Natural killer cell (primary cell): ENCODE data around the gene PRUNE1. TPM values are rescaled to one million over a fixed set of nuclear protein-coding genes. Genes with fewer than 3 reads are reported as not detected.

Source experiments
- ATAC-seq, 3 donors: fragments of 150-1000 bp in 2 of 3; fragments of 200-7000 bp in 1 of 3; cut with Tn5 transposase; 1 replicate in 1 of 3; 2 replicates in 2 of 3; pipeline ENCODE4 v1.10.0; 2021; ENCODE audit warnings: mild to moderate bottlenecking in 2 of 3, moderate library complexity in 2 of 3
- DNase-seq, 2 donors: peaks; one replicate each; pipeline versions ENCODE4 v3.0.0 to v3.0.0-alpha.2; 2013 to 2021; ENCODE audit warnings: mixed read lengths in 1 of 2
- H3K27ac ChIP-seq: one replicate; pipeline ENCODE4 v1.5.1; 2013; ENCODE audit warnings: mild to moderate bottlenecking, low read length
- H3K27me3 ChIP-seq: one replicate; pipeline ENCODE4 v1.6.1; 2013; ENCODE audit warnings: low read length; ENCODE audit not compliant: control insufficient read depth, insufficient read depth
- H3K36me3 ChIP-seq: one replicate; pipeline ENCODE4 v1.6.1; 2013; ENCODE audit warnings: low read length; ENCODE audit not compliant: control insufficient read depth, insufficient read depth
- H3K4me1 ChIP-seq: one replicate; pipeline ENCODE4 v1.6.1; 2013; ENCODE audit warnings: low read length; ENCODE audit not compliant: control insufficient read depth, insufficient read depth
- H3K4me3 ChIP-seq: one replicate; pipeline ENCODE4 v1.5.1; 2013; ENCODE audit warnings: low read length
- H3K9me3 ChIP-seq: one replicate; pipeline ENCODE4 v1.6.1; 2013; ENCODE audit warnings: low read length; ENCODE audit not compliant: control insufficient read depth, insufficient read depth
- H3K27ac Mint-ChIP-seq, 2 donors: one replicate each; pipeline ENCODE4 v1.8.0; 2022; ENCODE audit warnings: mild to moderate bottlenecking in 2 of 2, mixed read lengths in 2 of 2, moderate library complexity in 1 of 2
- H3K27me3 Mint-ChIP-seq, 2 donors: one replicate each; pipeline ENCODE4 v1.8.0; 2022; ENCODE audit warnings: low read depth in 2 of 2, mixed read lengths in 2 of 2
- H3K36me3 Mint-ChIP-seq: one replicate; pipeline ENCODE4 v1.8.0; 2022; ENCODE audit warnings: mixed read lengths
- H3K4me1 Mint-ChIP-seq, 2 donors: one replicate each; pipeline ENCODE4 v1.8.0; 2022; ENCODE audit warnings: mixed read lengths in 2 of 2
- H3K4me3 Mint-ChIP-seq: one replicate; pipeline ENCODE4 v1.8.0; 2022; ENCODE audit warnings: mild to moderate bottlenecking, moderate library complexity, mixed read lengths
- H3K9me3 Mint-ChIP-seq, 2 donors: one replicate each; pipeline ENCODE4 v1.8.0; 2022; ENCODE audit warnings: mixed read lengths in 2 of 2
- WGBS: methylation state at CpG from one replicate; pipeline ENCODE4 v1.1.7; 2013; ENCODE audit warnings: missing lambda C conversion rate; ENCODE audit not compliant: insufficient coverage; 5-methylcytosine and 5-hydroxymethylcytosine counted together
- intact Hi-C: fragments of 100-400 bp; cut with micrococcal nuclease; formaldehyde crosslinking; loops from one replicate; pipeline ENCODE4 v1.14.2; 2022
- total RNA-seq, 4 donors: library from RNA; stranded (reverse); fragments of 120-200 nt in 1 of 4; gene quantifications; one replicate each; pipeline versions ENCODE4 v1.2.3 to v1.2.4, GENCODE V29; 2013 to 2022
- TF ChIP-seq, protein P1 (sequence below): fragments of 200-600 bp; IDR thresholded peaks from one replicate; pipeline ENCODE4 v1.8.0; 2022; ENCODE audit warnings: antibody characterized with exemption

PRUNE1 gene
- total RNA-seq, 3 donors from 2014 or later (not counting 1 experiment from before 2014, with no cell fraction given) = 11.4 to 14.1 (median 13.5) TPM

DNA sequence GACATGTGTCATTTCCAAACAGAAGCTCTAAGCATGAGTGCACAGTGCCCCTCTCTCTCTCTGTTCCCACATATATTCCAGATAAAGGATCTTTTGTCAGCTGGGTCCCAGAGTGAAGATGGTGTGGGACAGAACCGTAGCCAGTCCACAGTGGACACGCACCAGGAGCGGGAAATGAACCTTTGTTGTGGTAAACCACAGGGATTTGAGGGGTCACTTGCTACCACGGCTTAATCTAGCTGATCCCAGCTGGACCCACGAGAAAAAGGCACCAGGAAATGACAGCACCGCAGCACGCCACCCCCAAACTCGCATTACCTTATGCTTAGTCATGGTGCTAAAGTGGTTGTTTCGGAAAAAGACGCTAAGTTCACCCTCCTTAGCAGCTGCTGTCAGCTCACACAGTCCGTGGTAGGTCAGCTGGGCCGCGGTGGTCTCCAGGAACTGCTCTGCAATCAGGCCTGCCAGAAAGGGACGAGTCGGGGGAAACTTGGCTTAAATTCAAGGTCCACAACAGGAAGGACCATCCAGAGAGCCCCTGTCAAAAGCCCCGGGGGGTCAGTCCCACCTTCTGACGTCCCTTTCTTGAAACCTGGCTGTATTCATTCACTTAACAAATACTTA is 9.1 kb upstream of the PRUNE1 start:
- H3K27ac Mint-ChIP-seq = peak overlapping the region in 1 of 2 donors; percentile 38
- H3K4me3 Mint-ChIP-seq = no peak overlapping the region
- intact Hi-C loops = loop anchor here (5.0 kb wide), 1 partner anchor 742 kb away; the partner anchor contains the start of gene CA14
- peaks cover 12% of the 10 kb centered on the region for H3K36me3 ChIP-seq
- peaks cover 6 to 16% of the 10 kb centered on the region in 2 donors for H3K4me1 Mint-ChIP-seq
- no peaks in the 10 kb centered on the region for H3K36me3 Mint-ChIP-seq
- ATAC-seq = peak in 2 of 3 donors; percentile 59 to 77
- H3K27me3 ChIP-seq = no peaks in the 10 kb centered on the region
- TF ChIP-seq, protein P1, sequence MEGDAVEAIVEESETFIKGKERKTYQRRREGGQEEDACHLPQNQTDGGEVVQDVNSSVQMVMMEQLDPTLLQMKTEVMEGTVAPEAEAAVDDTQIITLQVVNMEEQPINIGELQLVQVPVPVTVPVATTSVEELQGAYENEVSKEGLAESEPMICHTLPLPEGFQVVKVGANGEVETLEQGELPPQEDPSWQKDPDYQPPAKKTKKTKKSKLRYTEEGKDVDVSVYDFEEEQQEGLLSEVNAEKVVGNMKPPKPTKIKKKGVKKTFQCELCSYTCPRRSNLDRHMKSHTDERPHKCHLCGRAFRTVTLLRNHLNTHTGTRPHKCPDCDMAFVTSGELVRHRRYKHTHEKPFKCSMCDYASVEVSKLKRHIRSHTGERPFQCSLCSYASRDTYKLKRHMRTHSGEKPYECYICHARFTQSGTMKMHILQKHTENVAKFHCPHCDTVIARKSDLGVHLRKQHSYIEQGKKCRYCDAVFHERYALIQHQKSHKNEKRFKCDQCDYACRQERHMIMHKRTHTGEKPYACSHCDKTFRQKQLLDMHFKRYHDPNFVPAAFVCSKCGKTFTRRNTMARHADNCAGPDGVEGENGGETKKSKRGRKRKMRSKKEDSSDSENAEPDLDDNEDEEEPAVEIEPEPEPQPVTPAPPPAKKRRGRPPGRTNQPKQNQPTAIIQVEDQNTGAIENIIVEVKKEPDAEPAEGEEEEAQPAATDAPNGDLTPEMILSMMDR = no peak
- WGBS = 36% methylated on average over 17 of the region's 17 CpGs
- no peak overlapping the region for H3K4me3 ChIP-seq
- peaks cover 22% of the 10 kb centered on the region for H3K4me1 ChIP-seq
- no peak overlapping the region for H3K27ac ChIP-seq
- no peaks in the 10 kb centered on the region for H3K27me3 Mint-ChIP-seq
- H3K9me3 Mint-ChIP-seq = no peaks in the 10 kb centered on the region
- no peaks in the 10 kb centered on the region for H3K9me3 ChIP-seq
- no peak for DNase-seq

- H3K36me3 Mint-ChIP-seq = no peaks in the 10 kb centered on the region
- H3K9me3 ChIP-seq = no peaks in the 10 kb centered on the region
- ATAC-seq = no peak
- intact Hi-C loops = loop anchor here (5.0 kb wide), 1 partner anchor 743 kb away; the partner anchor contains the start of gene CA14
- H3K9me3 Mint-ChIP-seq = no peaks in the 10 kb centered on the region
- no peak for DNase-seq
- no peak overlapping the region for H3K27ac ChIP-seq
- peaks cover 6 to 16% of the 10 kb centered on the region in 2 donors for H3K4me1 Mint-ChIP-seq
- H3K27me3 ChIP-seq = no peaks in the 10 kb centered on the region
- 72% methylated on average over 2 of the region's 2 CpGs for WGBS
- H3K4me1 ChIP-seq = peaks cover 26% of the 10 kb centered on the region
- H3K4me3 ChIP-seq = no peak overlapping the region
- peaks cover 12% of the 10 kb centered on the region for H3K36me3 ChIP-seq
- no peak overlapping the region for H3K27ac Mint-ChIP-seq
- H3K27me3 Mint-ChIP-seq = no peaks in the 10 kb centered on the region
- TF ChIP-seq, protein P1 = no peak
- H3K4me3 Mint-ChIP-seq = no peak overlapping the region
Observed at GRCh38 chr1:150999926-151000325, 8.3 kb upstream of the PRUNE1 start.

DNA sequence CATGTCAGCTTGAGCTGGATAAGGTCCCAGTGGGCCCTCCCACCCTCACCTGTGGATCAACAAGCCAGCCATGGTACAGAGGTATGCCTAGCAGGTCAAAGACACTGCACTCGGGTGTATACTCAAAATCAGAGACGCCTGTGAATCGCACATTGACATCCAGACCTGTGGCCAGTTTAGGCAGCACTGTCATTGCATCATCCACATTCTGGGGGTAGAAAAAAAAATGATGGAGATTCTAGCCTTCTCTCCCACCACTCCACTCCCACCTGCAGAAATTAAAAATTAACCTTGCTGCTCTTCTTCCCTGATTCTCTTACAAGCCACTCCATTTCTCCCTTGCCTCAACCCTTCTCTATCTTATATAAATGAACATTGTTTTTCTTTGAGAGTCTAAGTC is 7.8 kb upstream of the PRUNE1 start:
- no peak for DNase-seq
- Histone ChIP-seq H3K4me3 (no peak overlapping the region), H3K27me3 (no peaks in the 10 kb centered on the region), H3K9me3 (no peaks in the 10 kb centered on the region), H3K27ac (no peak overlapping the region), H3K36me3 (peaks cover 12% of the 10 kb centered on the region), H3K4me1 (peaks cover 31% of the 10 kb centered on the region)
- Mint-ChIP-seq H3K27me3 (no peaks in the 10 kb centered on the region), H3K27ac (no peak overlapping the region), H3K9me3 (no peaks in the 10 kb centered on the region), H3K4me3 (no peak overlapping the region), H3K4me1 (peaks cover 10 to 19% of the 10 kb centered on the region in 2 donors), H3K36me3 (no peaks in the 10 kb centered on the region)
- 97% methylated on average over 3 of the region's 3 CpGs for WGBS
- intact Hi-C loops = no loop called here
- TF ChIP-seq, protein P1 = no peak
- ATAC-seq = no peak

GRCh38 chr1:151001602-151002001 is 6.6 kb upstream of the PRUNE1 start:
- 92% methylated on average over 4 of the region's 4 CpGs for WGBS

More at GRCh38 chr1:151001602-151002001, 6.6 kb upstream of the PRUNE1 start:
- H3K27ac ChIP-seq = no peak overlapping the region
- Mint-ChIP-seq H3K27ac (no peak overlapping the region), H3K9me3 (no peaks in the 10 kb centered on the region), H3K4me3 (no peak overlapping the region), H3K27me3 (no peaks in the 10 kb centered on the region), H3K4me1 (peaks cover 16 to 26% of the 10 kb centered on the region in 2 donors), H3K36me3 (no peaks in the 10 kb centered on the region)
- H3K27me3 ChIP-seq = no peaks in the 10 kb centered on the region
- TF ChIP-seq, protein P1 = no peak
- peaks cover 39% of the 10 kb centered on the region for H3K4me1 ChIP-seq
- peaks cover 12% of the 10 kb centered on the region for H3K36me3 ChIP-seq
- intact Hi-C loops = no loop called here
- H3K9me3 ChIP-seq = no peaks in the 10 kb centered on the region
- no peak overlapping the region for H3K4me3 ChIP-seq
- DNase-seq = no peak
- ATAC-seq = peak in 1 of 3 donors; percentile 37
